GM21390 (cell line): ENCODE results near the gene TGFB1.

Experiments used
- ATAC-seq: cut with Tn5 transposase; IDR thresholded peaks from one replicate; pipeline ENCODE4 v1.9.1; 2021; ENCODE audit not compliant: unreplicated experiment

Gene TGFB1

GRCh38 chr19:41322451-41322850, 31.3 kb downstream of the TGFB1 start:
- ATAC-seq, result no peak

- ATAC-seq, result no peak
These were observed 32.0 kb downstream of the TGFB1 start for GRCh38 chr19:41321600-41322270.

- ATAC-seq, result no peak
These were observed 32.5 kb downstream of the TGFB1 start for GRCh38 chr19:41321204-41321599.

GRCh38 chr19:41320568-41320967, 33.2 kb downstream of the TGFB1 start:
- ATAC-seq, result no peak

GRCh38 chr19:41320185-41320518, 33.6 kb downstream of the TGFB1 start:
- ATAC-seq, result no peak

GRCh38 chr19:41319500-41320184, 34.1 kb downstream of the TGFB1 start:
- no peak for ATAC-seq

GRCh38 chr19:41318696-41319499, 34.8 kb downstream of the TGFB1 start:
- no peak for ATAC-seq

GRCh38 chr19:41316306-41316920, 37.3 kb downstream of the TGFB1 start:
- ATAC-seq, result no peak

- no peak for ATAC-seq
These were observed 42.1 kb downstream of the TGFB1 start for GRCh38 chr19:41311613-41312012.

GRCh38 chr19:41311072-41311471, 42.6 kb downstream of the TGFB1 start:
- ATAC-seq, result no peak

GRCh38 chr19:41310033-41310831, 43.5 kb downstream of the TGFB1 start, which contains the start of gene CCDC97:
TSS of gene CCDC97 (plus strand) at chr19:41310172. CDS start at chr19:41310311, 139 bp downstream.
- ATAC-seq, result peak; percentile 64

GRCh38 chr19:41309180-41310032, 44.3 kb downstream of the TGFB1 start:
- ATAC-seq, result no peak

- no peak for ATAC-seq
These were observed 45.1 kb downstream of the TGFB1 start for GRCh38 chr19:41308450-41309179.

GRCh38 chr19:41307954-41308449, 45.7 kb downstream of the TGFB1 start:
- ATAC-seq, result no peak

- ATAC-seq, result no peak
These were observed 46.4 kb downstream of the TGFB1 start for GRCh38 chr19:41307090-41307875.

- no peak for ATAC-seq
These were observed 47.6 kb downstream of the TGFB1 start for GRCh38 chr19:41305927-41306793.
